GDM1 (cell line): ENCODE data around the gene NRL.
"Not testable (repeated sequence)": the region's sequence is repeated elsewhere in the genome, so short reads cannot be mapped to it uniquely, and the experiment has no call there.

ENCODE experiments used
- DNase-seq: peaks from one replicate; lab custom pipeline; 2025; lab: John Stamatoyannopoulos, UW

NRL gene

DNA sequence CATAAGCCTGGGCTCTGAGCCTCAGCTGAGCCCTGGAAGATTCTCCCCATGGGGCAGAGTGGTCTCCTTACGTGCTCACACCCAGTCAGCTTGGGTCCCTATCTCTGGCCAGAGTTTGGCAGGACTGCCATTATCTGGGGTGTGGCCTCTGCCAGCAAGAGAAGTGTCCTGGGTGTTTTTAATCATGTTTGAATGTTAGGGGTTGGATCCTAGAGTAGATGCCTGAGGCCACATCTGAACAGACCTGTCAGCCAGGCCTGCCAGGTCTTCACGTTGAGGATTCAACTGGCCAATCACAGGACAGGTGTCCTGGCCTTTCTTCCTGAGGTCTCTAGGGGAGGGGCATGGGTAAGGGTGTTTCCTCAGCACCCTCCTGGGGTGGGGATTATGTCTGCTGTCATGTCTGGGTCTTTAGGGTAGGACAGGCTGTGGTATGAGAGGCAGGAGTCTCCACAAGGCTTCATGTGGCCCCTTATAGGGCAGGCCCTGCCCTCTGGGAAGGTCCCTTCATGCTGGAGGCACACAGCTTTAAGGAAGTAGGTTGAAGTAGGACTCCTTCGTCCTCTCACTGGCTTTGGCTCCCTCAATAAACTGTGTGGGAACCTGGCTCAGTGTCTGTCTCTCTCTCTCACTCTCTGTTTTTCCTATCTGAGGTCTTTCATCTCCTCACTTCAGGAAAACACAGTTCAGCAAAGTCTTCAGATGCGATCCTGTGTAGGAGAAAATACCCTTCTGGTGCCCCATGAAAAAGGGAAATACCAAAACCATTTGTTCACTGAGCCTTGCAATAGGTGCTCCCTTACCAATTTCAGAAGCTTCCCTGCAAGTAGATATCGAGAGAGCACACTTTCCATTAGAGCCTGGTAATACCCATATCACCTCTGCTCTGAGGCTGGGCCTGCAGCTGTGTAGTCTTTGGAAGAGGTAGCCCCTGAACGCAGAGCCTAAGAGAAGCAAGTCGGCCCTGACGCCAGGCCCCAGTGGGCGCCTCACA lies 9.0 kb upstream of the NRL start:
- DNase-seq, result no peak

DNA sequence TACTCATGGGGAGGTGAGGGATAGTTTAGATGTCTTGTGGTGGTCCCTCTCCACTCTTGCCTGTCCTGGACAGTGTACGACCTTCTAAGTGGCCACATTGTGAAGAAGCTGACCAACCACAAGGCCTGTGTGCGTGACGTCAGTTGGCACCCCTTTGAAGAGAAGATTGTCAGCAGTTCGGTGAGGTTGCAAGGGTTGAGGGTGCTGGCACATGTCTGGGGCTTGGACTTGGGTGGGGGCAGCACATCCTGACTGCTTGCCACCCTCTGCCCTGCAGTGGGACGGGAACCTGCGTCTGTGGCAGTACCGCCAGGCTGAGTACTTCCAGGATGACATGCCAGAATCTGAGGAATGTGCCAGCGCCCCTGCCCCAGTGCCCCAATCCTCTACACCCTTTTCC lies 8.1 kb upstream of the NRL start:
- DNase-seq, result no peak

DNA sequence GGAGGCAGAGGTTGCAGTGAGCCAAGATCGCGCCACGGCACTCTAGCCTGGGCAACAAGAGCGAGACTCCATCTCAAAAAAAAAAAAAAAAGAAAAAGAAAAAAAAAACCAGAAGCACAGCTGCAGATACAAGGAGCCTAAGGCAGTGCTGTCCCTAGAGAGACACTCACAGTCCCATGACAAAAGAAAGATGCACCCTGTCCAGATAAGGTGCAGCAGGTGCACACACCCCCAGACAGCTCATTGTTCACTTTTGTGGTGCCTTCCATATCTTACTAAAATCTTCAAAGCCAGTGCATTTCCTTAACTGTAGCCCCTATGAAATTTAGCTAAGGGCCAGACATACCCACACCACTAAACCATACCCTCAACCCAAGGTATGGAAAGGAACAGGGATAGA lies 7.7 kb upstream of the NRL start:
- no peak for DNase-seq

DNA sequence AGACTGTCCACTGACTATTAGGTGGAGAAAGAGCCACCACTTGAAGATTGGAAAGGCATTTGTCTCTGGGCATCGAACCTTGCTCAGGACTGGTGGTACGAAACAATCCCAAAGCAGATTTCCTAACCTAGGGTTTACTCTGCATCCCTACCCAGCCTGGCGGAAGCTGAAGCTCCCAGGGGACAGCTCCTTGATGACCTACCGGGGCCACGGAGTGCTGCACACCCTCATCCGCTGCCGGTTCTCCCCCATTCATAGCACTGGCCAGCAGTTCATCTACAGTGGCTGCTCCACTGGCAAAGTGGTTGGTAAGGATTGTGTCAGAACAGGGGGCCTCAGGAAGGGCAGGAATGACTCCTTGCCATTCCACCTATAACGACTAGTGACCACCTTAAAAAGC lies 6.5 kb upstream of the NRL start:
- no peak for DNase-seq

DNA sequence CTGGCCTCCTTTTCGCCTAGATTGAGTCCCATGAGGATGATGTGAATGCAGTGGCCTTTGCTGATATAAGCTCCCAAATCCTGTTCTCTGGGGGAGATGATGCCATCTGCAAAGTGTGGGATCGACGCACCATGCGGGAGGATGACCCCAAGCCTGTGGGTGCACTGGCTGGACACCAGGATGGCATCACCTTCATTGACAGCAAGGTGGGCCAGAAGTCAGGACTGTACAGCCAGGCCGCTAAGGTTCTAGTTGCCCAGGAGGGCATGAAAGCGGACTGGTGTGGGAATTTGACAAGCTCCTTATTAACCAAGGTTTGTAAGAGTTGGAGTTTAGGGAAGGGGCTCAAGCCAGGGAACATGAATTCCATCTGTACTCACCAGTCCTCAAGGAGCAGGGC lies 4.9 kb upstream of the NRL start:
- no peak for DNase-seq

DNA sequence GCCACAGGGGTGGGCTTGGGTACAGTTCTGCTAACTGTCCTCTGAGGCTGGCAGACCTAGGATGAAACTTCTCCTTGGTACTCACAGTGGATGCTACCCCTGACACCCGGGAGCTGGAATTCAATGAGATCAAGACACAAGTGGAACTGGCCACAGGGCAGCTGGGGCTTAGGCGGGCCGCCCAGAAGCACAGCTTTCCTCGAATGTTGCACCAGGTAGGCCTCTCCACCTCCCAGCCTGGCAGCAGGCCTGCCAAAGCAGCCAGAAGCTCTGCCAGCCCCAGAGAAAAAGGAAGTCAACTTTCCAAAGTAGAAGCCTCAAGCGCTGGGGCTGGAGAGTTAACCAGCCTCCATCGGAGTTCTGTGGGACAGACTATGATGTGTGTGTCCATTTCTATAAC lies 2.4 kb upstream of the NRL start:
- DNase-seq, result no peak

DNA sequence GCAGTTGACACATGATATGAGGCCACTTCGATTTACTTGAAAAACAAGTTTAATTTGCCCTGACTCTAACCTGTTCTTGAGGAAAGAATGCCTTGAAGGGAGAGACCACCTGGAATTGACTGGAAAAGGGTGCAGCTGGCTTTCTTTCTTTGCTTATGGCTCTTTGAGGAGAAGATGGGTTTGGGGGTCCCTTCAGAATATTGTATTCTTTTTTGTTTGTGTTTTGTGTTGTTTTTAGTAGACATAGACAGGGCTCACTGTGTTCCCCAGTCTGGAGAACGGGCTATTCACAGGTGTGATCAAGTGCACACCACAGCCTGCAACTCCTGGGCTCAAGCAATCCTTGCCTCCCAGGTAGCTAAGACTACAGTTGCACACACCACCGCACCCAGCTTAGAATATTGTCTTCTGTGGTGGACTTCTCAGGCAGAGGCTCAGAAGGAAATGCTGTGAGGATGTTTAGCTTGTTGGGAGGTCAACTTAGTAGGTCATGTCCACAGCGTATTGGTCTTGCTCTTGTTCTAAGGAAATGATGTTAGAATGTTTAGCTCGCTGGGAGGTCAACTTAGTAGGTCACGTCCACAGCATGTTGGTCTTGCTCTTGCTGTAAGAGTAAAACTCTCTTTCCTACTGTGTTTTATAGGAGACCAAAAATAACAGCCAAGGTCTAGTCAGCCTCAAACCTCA lies 1.5 kb upstream of the NRL start:
- no peak for DNase-seq

DNA sequence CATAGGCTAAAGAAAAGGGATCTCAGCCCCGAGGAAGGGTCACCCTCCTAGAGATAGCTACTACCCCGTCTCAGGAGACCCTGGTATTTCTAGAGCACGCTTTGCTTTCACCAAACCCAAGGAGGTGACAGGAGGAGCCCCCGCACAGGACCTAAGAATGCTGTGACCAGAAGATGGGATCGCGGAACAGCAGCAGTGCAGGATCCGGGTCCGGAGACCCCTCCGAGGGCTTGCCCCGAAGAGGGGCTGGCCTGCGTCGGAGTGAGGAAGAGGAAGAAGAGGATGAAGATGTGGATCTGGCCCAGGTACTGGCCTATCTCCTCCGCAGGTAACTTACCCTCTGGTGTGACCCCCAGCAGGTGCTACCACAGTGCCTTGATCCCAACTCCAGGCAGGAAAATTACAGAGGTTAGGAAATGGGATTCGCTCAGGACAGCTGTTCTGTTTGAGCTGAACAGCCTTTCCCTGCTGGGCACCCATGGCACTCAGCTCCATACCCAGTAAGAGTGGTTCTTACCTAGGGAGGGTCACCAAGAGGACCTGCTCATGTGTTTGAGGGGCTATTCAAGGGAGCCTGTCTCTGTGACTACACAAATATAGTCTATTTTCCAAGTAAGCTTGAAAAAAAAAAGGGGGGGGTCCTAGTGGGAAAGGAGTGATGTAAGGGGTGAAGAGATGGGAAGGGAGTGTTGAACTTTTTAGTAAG lies 826 bp upstream of the NRL start:
- DNase-seq, result no peak

DNA sequence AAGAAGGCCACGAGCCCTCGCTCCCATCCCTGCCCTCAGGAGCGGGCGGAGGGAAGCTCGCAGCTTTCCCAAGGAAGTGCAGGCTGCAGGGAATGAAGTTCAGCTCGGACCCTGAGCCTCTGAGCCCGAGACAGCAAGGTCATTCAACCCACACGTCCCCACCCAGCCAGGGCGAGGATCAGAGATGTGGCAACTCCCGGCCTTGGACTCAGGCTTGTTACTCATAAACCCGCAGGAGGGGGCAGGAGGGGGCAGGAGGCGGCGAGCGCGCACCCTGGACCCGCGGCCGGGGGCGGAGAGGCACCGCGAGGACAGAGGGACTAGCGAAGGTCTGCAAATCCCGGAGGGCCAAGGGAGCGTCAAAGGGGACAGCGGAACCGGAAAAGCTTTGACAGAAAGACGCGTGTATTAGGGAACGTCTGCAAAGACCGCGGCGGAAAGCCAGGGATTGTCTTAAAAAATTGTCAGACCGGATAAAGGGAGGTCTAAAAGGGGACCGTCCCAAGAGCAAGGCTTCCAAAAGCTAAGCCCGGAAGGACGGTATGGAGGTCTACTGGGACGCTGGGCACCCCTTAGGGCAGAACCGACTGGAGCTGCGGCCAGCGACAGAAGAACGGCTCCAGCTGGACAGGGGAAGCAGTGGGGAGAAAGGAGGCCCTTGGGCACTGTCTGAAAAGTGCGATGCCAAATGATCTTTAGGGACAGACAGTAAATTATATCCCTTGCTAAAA lies 783 bp downstream of the NRL start:
- peak; percentile 83 for DNase-seq

DNA sequence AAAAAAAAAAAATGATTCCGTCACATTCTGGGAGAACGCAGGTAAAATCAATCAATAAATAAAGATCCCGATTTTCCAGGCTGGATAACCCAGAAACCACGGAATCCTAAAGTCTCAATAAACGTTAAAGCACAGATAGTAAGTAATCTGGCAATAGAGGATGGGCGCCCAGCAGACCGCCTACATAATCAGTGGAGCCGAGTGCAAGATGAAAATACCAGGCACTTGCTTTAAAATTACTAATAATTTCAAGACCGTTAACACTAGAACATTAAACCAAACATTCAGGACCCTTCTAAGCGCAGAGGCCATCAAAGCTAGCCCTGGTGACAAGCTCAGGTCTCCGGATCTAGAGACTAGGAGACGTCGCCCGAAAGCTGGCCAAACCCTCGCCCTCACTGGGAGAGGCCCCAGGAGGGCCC lies 1.4 kb downstream of the NRL start:
- no peak for DNase-seq

DNA sequence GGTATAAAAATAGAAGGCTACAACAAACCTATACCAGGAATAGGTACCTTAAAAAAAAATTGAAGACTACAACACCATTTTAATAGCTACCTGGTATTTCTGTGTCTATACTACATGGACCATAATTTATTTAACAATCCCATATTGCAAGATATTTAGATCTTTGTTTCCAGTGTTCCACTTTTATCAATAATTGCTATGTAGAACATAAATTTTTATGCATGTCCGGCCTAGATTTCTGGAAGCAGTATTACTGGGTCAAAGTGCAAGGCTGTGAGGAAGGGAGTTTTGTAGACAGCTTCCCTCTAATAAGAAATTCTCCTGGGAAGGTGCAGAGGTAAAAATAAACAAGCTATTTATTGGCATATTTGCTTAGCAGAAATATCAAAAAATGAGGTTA lies 4.2 kb downstream of the NRL start:
- no peak for DNase-seq

DNA sequence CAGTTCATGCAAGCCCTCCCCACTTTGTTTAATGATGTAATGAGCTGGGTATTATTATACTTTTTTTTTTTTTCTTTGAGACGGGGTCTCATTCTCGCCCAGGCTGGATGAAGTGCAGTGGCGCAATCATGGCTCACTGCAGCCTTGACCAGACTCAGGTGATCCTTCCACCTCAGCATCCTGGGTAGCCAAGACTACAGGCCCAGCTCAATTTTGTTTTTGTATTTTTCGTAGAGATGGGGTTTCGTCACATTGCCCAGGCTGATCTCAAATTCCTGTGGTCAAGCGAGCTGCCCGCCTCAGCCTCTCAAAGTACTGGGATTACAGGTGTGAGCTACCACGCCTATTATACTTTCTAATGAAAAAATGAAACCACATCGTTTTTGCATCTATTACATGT lies 4.7 kb downstream of the NRL start:
- DNase-seq, result no peak

DNA sequence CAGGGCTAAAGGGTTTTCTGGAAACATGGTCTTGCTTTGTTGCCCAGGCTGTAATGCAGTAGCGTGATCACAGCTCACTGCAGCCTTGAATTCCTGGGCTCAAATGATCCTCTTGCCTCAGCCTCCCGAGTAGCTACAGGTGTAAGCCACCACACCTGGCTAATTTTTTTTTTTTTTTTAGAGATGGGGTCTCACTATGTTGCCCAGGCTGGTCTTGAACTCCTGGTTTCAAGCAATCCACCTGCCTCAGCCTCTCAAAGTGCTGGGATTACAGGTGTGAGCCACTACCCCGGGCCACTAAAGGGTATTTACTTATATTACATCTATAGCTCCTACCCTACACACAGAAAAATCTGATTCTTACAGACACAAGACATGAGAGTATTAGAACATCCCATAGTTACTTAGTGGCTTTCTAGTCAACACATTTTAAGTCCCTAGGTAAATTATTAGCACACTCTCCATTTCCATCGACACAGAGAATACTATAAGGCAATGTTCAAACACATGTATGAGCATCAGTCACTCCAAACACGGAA lies 6.3 kb downstream of the NRL start:
- no peak for DNase-seq

DNA sequence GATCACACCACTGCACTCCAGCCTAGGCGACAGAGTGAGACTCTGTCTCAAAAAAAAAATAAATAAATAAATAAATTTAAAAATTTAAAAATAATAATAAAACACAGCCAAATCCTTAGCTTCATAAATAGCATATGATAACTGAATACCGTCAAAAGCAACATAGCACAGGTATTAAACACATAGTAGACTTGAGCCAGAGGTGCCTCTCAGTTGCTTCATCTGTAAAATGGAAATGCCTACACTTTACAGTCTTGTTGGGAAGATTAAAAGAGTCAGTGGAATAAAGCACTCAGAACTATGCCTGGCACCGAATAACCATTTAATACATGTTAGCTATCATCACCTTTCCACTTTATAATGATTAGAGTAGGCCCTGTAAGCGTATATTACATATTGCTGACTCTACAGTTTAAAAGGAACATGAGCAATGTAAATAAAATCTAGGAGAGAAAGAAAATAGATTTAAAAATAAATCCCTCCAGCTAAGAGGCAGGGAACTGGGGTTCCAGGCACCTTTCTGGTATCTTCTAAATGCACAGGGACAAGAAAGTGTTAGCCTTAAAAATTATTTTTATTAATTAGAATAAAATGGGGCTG lies 8.0 kb downstream of the NRL start:
- DNase-seq, result no peak

DNA sequence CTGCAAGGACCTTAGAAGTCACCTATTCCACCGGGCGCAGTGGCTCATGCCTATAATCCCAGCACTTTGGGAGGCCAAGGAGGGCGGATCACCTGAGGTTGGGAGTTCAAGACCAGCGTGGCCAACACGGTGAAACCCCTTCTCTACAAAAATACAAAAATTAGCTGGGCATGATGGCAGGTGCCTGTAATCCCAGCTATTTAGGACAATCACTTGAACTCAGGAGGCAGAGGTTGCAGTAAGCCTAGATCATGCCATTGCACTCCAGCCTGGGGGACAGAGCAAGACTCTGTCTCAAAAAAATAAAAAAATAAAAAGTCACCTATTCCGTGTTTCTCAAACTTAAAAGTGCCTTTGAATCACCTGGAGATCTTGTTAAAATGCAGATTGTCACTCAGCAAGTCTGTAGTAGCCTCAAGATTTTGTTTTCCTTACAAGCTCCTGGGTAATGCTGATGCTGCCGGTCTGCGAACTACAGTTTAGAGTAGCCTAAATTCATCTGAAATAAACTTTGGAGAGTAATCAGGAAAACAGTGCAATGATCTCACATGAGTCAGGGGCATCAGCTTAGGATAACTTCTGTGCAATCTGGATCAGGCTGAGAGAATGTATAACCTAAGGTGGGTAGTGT lies 9.0 kb downstream of the NRL start:
- DNase-seq, result not testable (repeated sequence)

DNA sequence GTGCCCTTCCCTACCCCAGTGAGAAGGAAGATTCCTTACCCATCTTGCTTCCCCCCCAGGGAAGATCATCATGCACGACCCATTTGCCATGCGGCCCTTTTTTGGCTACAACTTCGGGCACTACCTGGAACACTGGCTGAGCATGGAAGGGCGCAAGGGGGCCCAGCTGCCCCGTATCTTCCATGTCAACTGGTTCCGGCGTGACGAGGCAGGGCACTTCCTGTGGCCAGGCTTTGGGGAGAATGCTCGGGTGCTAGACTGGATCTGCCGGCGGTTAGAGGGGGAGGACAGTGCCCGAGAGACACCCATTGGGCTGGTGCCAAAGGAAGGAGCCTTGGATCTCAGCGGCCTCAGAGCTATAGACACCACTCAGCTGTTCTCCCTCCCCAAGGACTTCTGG lies 11.3 kb downstream of the NRL start:
- no peak for DNase-seq

DNA sequence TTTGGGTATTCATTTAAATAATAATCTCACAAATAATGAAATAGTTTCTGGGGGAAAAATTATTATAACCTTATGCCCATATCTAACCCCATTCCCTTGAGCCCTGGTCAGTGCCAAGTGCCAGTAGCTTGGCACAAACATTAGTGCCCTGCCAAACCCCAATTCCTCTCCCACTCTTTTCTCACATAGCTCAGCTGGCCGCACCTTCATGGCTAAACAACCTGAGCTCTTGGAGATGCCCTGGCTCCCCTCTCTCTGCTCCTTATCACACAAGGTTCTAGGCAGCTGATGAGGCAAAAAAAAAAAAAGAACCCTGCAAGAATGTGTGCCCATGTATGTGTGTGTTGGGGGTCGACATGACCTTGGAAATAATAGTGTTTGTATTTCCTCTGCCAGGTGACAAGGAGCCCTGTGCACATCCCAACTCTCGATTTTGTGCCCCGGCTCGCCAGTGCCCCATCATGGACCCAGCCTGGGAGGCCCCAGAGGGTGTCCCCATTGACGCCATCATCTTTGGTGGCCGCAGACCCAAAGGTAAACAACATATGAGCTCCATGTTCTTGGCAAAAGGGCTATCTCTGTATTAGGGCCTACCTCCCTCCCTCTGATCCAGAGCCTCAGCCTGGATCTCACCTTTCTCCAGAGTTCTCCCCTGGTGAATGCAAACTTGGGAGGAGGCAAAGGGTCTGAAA lies 12.2 kb downstream of the NRL start:
- DNase-seq, result no peak

DNA sequence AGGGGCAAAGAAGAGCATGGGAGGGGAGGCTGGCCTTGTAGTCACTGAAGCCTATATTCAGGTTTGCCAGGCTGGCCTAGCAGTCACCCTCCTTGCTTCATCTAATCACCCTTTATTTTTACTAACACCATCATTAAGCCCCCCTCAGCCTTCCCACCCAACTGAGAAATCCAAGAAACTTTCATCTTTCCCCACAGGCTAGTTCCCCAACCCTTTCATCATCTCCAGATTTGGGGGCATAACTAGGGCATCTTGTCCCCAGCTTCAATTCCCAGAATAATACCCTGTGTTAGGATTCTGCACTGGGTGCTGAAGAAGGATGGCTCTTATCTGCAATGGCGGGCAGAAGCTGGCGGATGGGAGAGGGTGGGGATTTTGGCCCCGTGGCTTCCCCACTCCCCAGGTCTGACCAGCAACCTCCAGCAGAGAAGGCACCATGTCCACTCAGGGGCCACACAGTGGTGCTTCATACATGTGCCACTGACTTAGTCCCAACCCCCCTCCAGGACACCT lies 13.7 kb downstream of the NRL start:
- no peak for DNase-seq

DNA sequence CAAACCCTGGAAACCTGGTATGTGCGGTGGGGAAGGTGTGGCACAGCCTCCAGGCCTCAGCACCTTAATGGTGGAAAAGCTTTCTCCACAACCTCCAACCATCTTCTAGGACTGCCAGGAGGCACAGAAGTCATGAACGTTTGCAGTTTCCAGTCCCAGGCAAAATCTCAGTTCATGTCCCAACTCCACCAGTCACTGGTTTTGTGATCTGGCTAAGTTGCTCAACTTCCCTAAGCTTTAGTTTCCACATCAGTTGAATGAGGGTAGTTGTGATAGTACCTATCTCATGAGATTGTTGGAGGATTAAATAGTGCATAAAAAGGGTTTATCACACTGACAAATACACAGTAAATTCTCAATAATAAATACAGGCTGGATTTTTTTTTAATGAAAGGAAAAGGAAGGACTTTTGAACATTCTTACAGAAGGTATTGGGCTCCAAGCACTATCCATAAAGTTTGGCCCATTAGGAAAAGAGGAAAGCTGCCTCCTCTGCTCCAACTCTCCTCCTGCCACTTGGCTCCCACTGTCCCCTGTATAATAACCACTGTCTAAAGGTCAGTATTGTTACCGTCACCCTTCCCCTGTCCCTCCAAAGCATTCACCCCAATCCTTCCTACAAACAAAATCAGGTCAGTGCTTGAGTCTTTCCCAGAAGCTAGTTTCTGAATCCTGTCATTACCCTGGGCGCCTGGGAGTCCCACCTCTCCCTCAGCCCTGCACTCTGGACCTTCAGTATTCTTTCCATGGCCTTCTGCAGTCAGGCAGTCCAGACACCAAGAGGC lies 14.4 kb downstream of the NRL start:
- no peak for DNase-seq
